HUES64 (cell line): ENCODE measurements around the gene NGEF. TPM values are rescaled to one million over a fixed set of nuclear protein-coding genes. Genes with fewer than 3 reads are reported as not detected.

ENCODE experiments used
- H3K27ac ChIP-seq: 2 replicates; pipeline ENCODE4 v1.7.0; 2013; ENCODE audit warnings: low read depth, low read length, inconsistent platforms
- H3K27me3 ChIP-seq: 2 replicates; pipeline ENCODE4 v1.6.1; 2013; ENCODE audit warnings: mild to moderate bottlenecking, low read length; ENCODE audit not compliant: insufficient read depth
- H3K36me3 ChIP-seq: 2 replicates; pipeline ENCODE4 v1.6.1; 2013; ENCODE audit warnings: mild to moderate bottlenecking, low read length; ENCODE audit not compliant: insufficient read depth
- H3K4me1 ChIP-seq: 2 replicates; pipeline ENCODE4 v1.6.1; 2013; ENCODE audit warnings: mild to moderate bottlenecking, low read length, moderate library complexity; ENCODE audit not compliant: insufficient read depth
- H3K4me3 ChIP-seq: 2 replicates; pipeline ENCODE4 v1.5.1; 2013; ENCODE audit warnings: mild to moderate bottlenecking, low read length, moderate library complexity
- H3K9ac ChIP-seq: 2 replicates; pipeline ENCODE4 v1.6.1; 2013; ENCODE audit warnings: mild to moderate bottlenecking, low read depth, low read length
- H3K9me3 ChIP-seq: 2 replicates; pipeline ENCODE4 v1.6.1; 2013; ENCODE audit warnings: low read depth, low read length; ENCODE audit not compliant: insufficient read depth
- WGBS: fragments of 150-250, 120-280 bp; methylation state at CpG from one replicate; pipeline ENCODE4 v1.1.7; 2013; ENCODE audit warnings: missing lambda C conversion rate; 5-methylcytosine and 5-hydroxymethylcytosine counted together
- polyA plus RNA-seq, 2 experiments: library from polyadenylated mRNA; stranded (reverse); fragments of 50-300 nt; gene quantifications; one replicate each; pipeline ENCODE4 v1.2.3, GENCODE V29; 2013

The NGEF gene, protein sequence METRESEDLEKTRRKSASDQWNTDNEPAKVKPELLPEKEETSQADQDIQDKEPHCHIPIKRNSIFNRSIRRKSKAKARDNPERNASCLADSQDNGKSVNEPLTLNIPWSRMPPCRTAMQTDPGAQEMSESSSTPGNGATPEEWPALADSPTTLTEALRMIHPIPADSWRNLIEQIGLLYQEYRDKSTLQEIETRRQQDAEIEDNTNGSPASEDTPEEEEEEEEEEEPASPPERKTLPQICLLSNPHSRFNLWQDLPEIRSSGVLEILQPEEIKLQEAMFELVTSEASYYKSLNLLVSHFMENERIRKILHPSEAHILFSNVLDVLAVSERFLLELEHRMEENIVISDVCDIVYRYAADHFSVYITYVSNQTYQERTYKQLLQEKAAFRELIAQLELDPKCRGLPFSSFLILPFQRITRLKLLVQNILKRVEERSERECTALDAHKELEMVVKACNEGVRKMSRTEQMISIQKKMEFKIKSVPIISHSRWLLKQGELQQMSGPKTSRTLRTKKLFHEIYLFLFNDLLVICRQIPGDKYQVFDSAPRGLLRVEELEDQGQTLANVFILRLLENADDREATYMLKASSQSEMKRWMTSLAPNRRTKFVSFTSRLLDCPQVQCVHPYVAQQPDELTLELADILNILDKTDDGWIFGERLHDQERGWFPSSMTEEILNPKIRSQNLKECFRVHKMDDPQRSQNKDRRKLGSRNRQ
- polyA plus RNA-seq (2013, experiment 1 of 2), result 1.5 TPM
- polyA plus RNA-seq (2013, experiment 2 of 2), result 2.7 TPM

DNA sequence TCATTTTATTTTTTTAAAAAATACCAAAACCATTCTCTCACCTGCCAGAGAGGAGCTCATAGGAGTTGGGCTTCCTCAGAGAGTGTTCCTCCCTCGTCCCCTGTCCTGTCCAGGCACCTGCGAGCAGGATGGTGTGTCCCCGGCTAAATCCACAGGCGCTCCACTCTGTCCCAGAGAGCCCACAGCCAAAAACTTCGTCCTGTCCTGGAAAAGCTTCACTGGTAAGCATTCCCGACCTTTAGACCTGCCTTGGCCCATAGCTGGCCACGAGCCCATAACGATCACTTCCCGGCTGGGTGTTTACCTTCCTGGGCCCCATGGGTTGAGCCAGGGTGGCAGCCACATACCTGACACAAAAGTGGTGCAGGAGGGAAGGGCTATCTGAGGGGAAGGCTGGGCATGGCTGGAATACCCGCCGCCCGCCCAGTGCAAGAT, at the start of gene NGEF:
Gene NGEF, minus strand, starts transcription at position 230 of the 435 bp plus-strand sequence. CDS start 38,366 bp downstream, outside the sequence.
- Histone ChIP-seq H3K9me3 (no peaks in the 10 kb centered on the region), H3K4me1 (no peaks in the 10 kb centered on the region), H3K27ac (no peak within 1 kb of the TSS), H3K9ac (no peak within 1 kb of the TSS; the same call in 1 of the 2 replicates), H3K4me3 (no peak within 1 kb of the TSS), H3K27me3 (no peaks in the 10 kb centered on the region), H3K36me3 (no peaks in the 10 kb centered on the region)
- WGBS, result 94% methylated on average over 12 of the region's 12 CpGs

DNA sequence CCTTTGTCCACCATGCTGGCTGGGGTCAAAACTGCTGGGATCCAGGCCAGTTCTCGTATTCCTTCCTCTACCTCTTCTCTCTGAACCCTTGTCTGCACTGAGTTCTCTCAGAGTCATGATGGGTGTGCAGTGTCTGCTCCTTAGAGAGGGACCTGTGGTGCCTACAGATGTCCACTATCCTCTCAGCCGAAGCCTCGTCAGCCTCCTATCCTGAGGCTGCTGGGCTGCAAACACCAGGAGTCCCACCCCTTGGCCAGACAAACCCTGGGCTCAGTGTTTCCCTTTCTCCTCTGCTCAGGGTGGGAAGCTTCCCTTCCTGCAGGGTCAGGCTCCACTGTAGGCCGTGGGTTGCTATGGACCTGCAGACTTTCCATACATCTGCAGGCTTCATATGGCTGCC, 49.4 kb upstream of the NGEF start:
- Histone ChIP-seq H3K9me3 (no peaks in the 10 kb centered on the region), H3K4me1 (no peaks in the 10 kb centered on the region), H3K36me3 (no peaks in the 10 kb centered on the region), H3K27me3 (no peaks in the 10 kb centered on the region), H3K4me3 (no peak overlapping the region), H3K9ac (no peak overlapping the region), H3K27ac (no peak overlapping the region)
- WGBS, result 88% methylated on average over 4 of the region's 4 CpGs

DNA sequence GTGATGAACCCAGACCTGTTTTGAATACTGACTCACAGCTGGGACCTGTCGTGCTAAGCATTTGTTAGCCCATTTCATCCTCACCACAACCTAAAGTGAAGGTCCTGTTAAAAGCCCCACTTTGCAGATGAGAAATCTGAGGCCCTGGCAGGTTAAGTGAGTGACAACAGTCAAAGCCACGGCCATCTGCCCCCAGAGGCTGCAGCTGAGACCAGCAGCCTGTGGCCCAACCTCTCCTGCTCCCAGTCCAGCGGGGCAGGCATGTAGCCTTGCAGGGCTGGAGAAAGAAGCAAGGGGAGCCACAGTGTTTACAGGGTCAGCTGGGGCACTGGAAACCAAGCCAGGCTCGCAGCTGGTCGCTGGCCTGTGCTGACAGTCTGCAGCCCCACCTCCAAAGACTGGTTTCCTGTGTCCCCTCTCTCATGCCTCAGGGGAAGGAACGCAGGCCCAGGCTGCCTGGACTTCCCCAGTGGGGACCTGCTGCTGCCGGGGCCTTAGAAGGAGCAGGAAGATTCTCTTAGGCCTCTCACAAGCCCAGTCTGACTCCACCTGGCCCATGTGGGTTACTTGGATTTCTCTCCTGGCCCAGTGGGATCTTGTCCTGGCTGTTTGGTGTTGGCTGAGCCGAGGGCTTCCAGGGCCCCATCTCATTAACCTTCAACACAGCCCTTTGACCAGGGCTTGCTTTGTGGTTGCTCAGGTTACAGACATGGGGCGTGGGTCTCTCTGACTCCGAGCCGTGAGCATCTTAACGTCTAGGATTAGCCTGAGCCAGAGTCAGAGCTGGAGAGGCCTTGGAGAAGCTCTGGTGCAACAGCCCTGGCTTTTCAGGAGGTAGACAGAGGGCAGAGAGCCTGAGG, 48.8 kb upstream of the NGEF start:
- Histone ChIP-seq H3K9me3 (no peaks in the 10 kb centered on the region), H3K27ac (no peak overlapping the region), H3K27me3 (no peaks in the 10 kb centered on the region), H3K36me3 (no peaks in the 10 kb centered on the region), H3K4me3 (no peak overlapping the region), H3K9ac (no peak overlapping the region), H3K4me1 (no peaks in the 10 kb centered on the region)
- 69% methylated on average over 12 of the region's 12 CpGs for WGBS

DNA sequence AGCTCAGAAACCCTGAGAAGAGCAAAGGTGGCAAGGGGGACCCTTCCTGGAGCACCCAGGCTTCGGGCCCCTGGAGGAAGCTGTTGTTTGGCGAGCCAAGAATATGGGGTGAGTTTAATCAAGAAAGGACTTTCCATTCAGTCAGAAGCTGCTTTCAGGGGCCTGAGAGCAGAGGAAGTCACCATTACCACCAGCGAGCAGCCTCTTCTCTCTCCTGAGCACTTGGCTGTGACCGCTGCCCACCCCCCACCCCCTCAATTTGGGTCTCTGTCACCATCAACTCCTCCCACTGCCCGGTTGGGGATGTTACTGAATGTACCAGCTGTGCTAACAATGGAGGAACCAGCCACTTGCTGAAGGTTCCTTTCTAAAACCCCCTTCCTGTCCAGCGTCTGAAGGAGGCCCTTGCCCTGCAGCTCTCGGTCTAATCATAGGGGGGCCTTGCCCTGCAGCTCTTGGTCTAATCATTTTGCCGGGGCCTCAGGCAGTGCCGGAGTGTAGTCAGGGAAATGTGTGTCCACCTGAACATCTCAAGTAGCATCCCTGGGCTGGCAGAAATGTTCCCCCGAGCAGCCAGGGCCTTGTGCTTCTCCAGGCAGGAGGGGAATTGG, 48.0 kb upstream of the NGEF start:
- Histone ChIP-seq H3K4me3 (no peak overlapping the region), H3K27ac (no peak overlapping the region), H3K36me3 (no peaks in the 10 kb centered on the region), H3K9ac (no peak overlapping the region), H3K27me3 (no peaks in the 10 kb centered on the region), H3K9me3 (no peaks in the 10 kb centered on the region), H3K4me1 (no peaks in the 10 kb centered on the region)
- WGBS, result 82% methylated on average over 10 of the region's 10 CpGs

DNA sequence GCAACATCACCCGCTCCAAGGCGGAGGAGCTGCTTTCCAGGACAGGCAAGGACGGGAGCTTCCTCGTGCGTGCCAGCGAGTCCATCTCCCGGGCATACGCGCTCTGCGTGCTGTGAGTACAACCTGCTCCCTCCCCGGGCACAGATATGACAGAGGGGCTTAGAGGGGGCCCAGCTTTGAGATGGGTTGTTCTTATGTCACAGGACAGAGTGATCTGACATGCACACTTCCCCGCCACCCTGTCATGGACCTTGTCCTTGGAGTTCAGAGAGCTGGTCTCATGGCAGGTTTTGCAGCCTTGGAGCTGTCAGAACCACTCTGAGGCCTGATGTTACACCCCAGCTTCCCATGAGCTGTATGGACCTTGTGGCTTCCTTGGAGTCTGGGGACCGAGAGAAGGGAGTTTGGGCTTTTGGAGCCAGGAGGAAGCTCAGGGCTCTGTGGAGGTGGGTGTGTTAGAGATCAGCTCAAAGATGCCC, 47.5 kb upstream of the NGEF start:
- H3K27me3 ChIP-seq, result no peaks in the 10 kb centered on the region
- 93% methylated on average over 13 of the region's 13 CpGs for WGBS
- no peaks in the 10 kb centered on the region for H3K36me3 ChIP-seq
- no peak overlapping the region for H3K27ac ChIP-seq
- no peak overlapping the region for H3K4me3 ChIP-seq
- H3K9me3 ChIP-seq, result no peaks in the 10 kb centered on the region
- no peak overlapping the region for H3K9ac ChIP-seq
- H3K4me1 ChIP-seq, result no peaks in the 10 kb centered on the region

DNA sequence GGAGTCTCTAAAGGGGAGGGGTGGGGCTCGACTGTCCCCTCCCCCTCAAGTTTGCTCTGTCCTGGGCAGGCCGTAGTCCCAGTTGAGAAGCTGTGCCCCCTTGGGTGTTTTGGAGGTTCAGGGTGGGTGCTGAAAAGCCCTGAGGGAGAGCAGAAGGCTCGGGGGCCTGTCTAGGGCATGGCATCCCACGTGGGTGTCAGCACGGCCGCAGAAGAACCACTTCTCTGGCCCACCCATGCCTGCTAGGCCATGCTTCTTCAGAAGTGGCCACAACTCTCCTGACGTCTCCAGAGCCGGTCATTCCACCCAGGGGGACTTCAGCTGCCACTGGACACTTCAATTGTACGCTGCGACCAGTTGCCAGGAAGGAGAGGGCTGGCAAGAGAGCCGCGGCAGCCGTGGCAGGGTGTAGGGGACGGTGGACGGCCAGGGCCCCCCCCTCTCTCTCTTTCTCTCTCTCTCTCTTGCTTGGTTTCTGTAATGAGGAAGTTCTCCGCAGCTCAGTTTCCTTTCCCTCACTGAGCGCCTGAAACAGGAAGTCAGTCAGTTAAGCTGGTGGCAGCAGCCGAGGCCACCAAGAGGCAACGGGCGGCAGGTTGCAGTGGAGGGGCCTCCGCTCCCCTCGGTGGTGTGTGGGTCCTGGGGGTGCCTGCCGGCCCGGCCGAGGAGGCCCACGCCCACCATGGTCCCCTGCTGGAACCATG, 46.9 kb upstream of the NGEF start, which contains the start of gene INPP5D:
Gene INPP5D, plus strand, starts transcription at position 546 of the 704 bp plus-strand sequence. Its CDS starts 137 bp downstream, at position 683.
- H3K9ac ChIP-seq, result no peak within 1 kb of the TSS
- 0 out of 2 replicates have a peak, but pooled peaks cover under 1% of the 10 kb centered on the region for H3K27me3 ChIP-seq
- H3K36me3 ChIP-seq, result no peaks in the 10 kb centered on the region
- no peaks in the 10 kb centered on the region for H3K9me3 ChIP-seq
- no peak within 1 kb of the TSS for H3K27ac ChIP-seq
- H3K4me1 ChIP-seq, result no peaks in the 10 kb centered on the region
- WGBS, result 89% methylated on average over 25 of the region's 26 CpGs
- no peak within 1 kb of the TSS for H3K4me3 ChIP-seq

DNA sequence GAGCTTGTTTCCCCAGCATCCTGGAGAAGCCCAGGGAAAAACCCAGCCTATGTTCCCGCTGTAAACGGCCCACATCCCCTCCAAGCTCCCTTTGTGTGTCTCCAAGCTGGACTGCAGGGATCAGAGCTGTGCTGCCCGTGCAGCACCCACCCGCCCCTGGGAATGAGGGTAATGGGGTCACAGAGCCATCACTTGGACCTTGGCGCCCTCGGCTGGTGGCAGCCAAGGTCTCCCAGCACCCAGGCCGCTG, 46.4 kb upstream of the NGEF start:
- H3K9me3 ChIP-seq, result no peaks in the 10 kb centered on the region
- peaks cover 5% of the 10 kb centered on the region; the same call in 1 of the 2 replicates for H3K27me3 ChIP-seq
- H3K9ac ChIP-seq, result no peak overlapping the region
- no peak overlapping the region for H3K27ac ChIP-seq
- no peak overlapping the region for H3K4me3 ChIP-seq
- no peaks in the 10 kb centered on the region for H3K36me3 ChIP-seq
- WGBS, result 82% methylated on average over 7 of the region's 7 CpGs
- no peaks in the 10 kb centered on the region for H3K4me1 ChIP-seq

DNA sequence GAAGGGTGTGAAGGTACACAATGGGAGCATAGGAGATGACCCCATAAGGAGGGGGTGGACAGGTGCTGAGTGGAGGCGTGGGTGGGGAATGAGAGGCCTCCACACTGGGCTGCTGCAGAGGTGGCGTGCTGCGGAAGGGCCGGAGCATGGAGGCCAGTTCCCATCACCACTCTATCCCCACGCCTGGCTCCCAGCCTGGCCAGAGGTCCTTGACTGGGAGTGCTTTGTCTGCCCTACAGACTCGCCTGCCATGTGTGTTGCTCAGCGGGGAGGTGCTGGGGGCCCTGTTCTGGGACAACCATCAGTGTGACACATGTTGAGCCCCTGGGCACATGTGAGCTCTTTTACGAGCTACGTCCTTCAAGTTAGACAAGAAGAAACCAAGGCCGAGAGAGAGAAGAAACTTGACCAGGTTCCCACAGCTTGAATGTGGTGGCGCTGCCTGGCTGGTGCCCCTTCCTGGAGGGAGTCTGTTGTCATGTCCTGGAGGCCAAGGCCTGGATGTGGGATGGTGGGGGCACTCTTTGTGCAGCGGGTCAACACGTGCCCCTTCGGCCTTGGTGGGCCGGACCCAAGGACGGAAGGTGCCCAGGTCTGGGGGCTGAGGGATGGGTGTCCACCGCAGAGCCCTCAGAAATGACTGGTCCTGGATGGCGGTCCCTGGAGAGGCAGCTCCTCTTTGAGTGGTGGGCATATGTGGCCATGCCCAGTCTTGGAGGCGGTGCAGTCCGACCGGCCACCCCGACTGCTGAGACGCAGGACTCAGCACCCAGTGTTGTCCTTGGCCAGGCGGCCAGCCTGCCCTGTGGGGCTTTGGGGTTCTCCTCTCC, 45.9 kb upstream of the NGEF start:
- H3K9ac ChIP-seq, result no peak overlapping the region
- H3K27ac ChIP-seq, result no peak overlapping the region
- no peaks in the 10 kb centered on the region for H3K36me3 ChIP-seq
- H3K4me1 ChIP-seq, result 0 out of 2 replicates have a peak, but pooled peaks cover 3% of the 10 kb centered on the region
- H3K4me3 ChIP-seq, result no peak overlapping the region
- no peaks in the 10 kb centered on the region for H3K9me3 ChIP-seq
- peaks cover 9% of the 10 kb centered on the region; the same call in 1 of the 2 replicates for H3K27me3 ChIP-seq
- WGBS, result 95% methylated on average over 24 of the region's 24 CpGs

DNA sequence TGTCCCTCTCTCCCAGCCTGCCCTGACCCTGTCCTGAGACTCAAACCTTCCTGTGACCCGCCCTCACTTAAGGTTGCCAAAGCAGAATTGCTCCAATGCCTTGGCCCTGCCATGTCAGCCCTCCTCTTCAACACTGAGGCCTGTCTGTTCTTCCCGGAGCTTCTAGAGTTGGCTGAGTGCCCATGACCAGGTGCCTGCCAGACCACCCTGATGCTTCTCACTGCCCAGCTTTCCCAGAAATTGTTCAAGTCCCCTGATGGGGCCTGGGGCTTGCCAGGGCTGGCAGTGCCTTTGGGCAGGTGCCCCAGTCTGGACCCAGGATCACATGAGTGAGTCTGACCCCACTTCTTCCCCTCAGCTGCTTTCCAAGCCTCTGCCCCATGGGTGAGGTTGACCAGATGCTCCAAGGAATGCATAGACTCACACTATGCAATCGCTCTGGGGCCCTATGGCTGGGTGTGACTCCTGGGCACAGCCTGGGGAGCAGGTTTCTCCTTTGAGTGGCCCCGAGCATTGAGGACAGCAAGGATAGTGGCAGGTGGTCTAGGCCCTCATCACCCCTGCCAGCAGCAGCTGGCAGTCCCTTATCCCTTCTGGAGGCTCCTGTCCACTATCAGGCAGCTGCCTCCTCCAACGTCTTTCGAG, 44.0 kb upstream of the NGEF start:
- H3K9ac ChIP-seq, result no peak overlapping the region
- no peaks in the 10 kb centered on the region for H3K9me3 ChIP-seq

More for the DNA sequence above, 44.0 kb upstream of the NGEF start:
- H3K36me3 ChIP-seq, result no peaks in the 10 kb centered on the region
- H3K4me1 ChIP-seq, result peaks cover 7% of the 10 kb centered on the region
- H3K27ac ChIP-seq, result no peak overlapping the region
- no peak overlapping the region for H3K4me3 ChIP-seq
- 90% methylated on average over 6 of the region's 6 CpGs for WGBS
- peaks cover 14% of the 10 kb centered on the region; the same call in 1 of the 2 replicates for H3K27me3 ChIP-seq
